HFFc6 (cell line): ENCODE results near the gene LHX1. TPM values are rescaled to one million over a fixed set of nuclear protein-coding genes. Genes with fewer than 3 reads are reported as not detected.

Experiments used
- DNase-seq: peaks from one replicate; pipeline ENCODE4 v3.0.0-alpha.2; 2018
- H3K27ac Mint-ChIP-seq: 2 replicates; pipeline ENCODE4 v1.8.0; 2020; ENCODE audit warnings: mild to moderate bottlenecking, mixed read lengths
- H3K27me3 Mint-ChIP-seq: 2 replicates; pipeline ENCODE4 v1.8.0; 2021; ENCODE audit warnings: mild to moderate bottlenecking, moderate library complexity, mixed read lengths; ENCODE audit not compliant: insufficient read depth
- H3K36me3 Mint-ChIP-seq: 2 replicates; pipeline ENCODE4 v1.8.0; 2021; ENCODE audit warnings: low read depth, mixed read lengths
- H3K4me1 Mint-ChIP-seq: 2 replicates; pipeline ENCODE4 v1.8.0; 2020; ENCODE audit warnings: low read depth, mixed read lengths
- H3K4me3 Mint-ChIP-seq: 2 replicates; pipeline ENCODE4 v1.8.0; 2020; ENCODE audit warnings: mild to moderate bottlenecking, moderate library complexity, mixed read lengths
- H3K9me3 Mint-ChIP-seq: 2 replicates; pipeline ENCODE4 v1.8.0; 2020; ENCODE audit warnings: mild to moderate bottlenecking, mixed read lengths
- CTCF ChIP-seq: fragments of 200-600 bp; sonication (generic); IDR thresholded peaks from 2 replicates; pipeline ENCODE4 v1.5.0; 2021; ENCODE audit warnings: antibody characterized with exemption, mild to moderate bottlenecking
- long read RNA-seq: library from polyadenylated mRNA; unstranded; transcript quantifications from one replicate; pipeline ENCODE4 v2.0.0, GENCODE V29; 2019
- total RNA-seq, 6 experiments: library from RNA; stranded (reverse); fragmentation: NEBNext Ultra II Directional; extraction: Animal tissue kit (Norgen Biotek cat#: 25700); gene quantifications; 2 replicates in 1 of 6; 3 replicates in 5 of 6; pipeline ENCODE4 v1.2.3, GENCODE V29; 2021

The LHX1 gene
- under 1 TPM in 1 of 6 experiments, not detected in 5; 0.13 TPM for total RNA-seq
- long read RNA-seq, result 0 reads

GRCh38 chr17:36937001-36937958, at the start of gene LHX1:
TSS of gene LHX1 (plus strand) at chr17:36937475. CDS start at chr17:36938198, 723 bp downstream.
- peaks cover 14% of the 10 kb centered on the region for H3K4me1 Mint-ChIP-seq
- TF ChIP-seq CTCF, result no peak

GRCh38 chr17:36888236-36888951, 48.9 kb upstream of the LHX1 start:
- no peak for TF ChIP-seq CTCF
- Mint-ChIP-seq H3K4me3 (no peak overlapping the region), H3K9me3 (no peaks in the 10 kb centered on the region), H3K36me3 (no peaks in the 10 kb centered on the region), H3K4me1 (no peaks in the 10 kb centered on the region), H3K27me3 (peaks cover 48% of the 10 kb centered on the region), H3K27ac (no peak overlapping the region)
- no peak for DNase-seq

More at GRCh38 chr17:36937001-36937958, at the start of gene LHX1:
- Mint-ChIP-seq H3K4me3 (no peak within 1 kb of the TSS), H3K27me3 (peaks cover 86% of the 10 kb centered on the region), H3K36me3 (no peaks in the 10 kb centered on the region), H3K27ac (no peak within 1 kb of the TSS), H3K9me3 (0 out of 2 replicates have a peak, but pooled peaks cover 3% of the 10 kb centered on the region)
- no peak for DNase-seq

GRCh38 chr17:36889770-36890349, 47.4 kb upstream of the LHX1 start:
- no peaks in the 10 kb centered on the region for H3K36me3 Mint-ChIP-seq
- H3K27ac Mint-ChIP-seq, result no peak overlapping the region
- H3K4me3 Mint-ChIP-seq, result no peak overlapping the region
- H3K9me3 Mint-ChIP-seq, result no peaks in the 10 kb centered on the region
- DNase-seq, result no peak
- H3K4me1 Mint-ChIP-seq, result no peaks in the 10 kb centered on the region
- H3K27me3 Mint-ChIP-seq, result peaks cover 51% of the 10 kb centered on the region
- TF ChIP-seq CTCF, result no peak

- no peaks in the 10 kb centered on the region for H3K9me3 Mint-ChIP-seq
- H3K4me3 Mint-ChIP-seq, result no peak overlapping the region
- TF ChIP-seq CTCF, result no peak
- DNase-seq, result no peak
- peaks cover 50% of the 10 kb centered on the region for H3K27me3 Mint-ChIP-seq
- no peaks in the 10 kb centered on the region for H3K36me3 Mint-ChIP-seq
- no peak overlapping the region for H3K27ac Mint-ChIP-seq
- no peaks in the 10 kb centered on the region for H3K4me1 Mint-ChIP-seq
Measured at GRCh38 chr17:36890398-36891168, 46.7 kb upstream of the LHX1 start.
